ENCODE results near the gene SERGEF.
"Not testable (repeated sequence)": the region's sequence is repeated elsewhere in the genome, so short reads cannot be mapped to it uniquely, and the experiment has no call there.

The SERGEF gene

DNA sequence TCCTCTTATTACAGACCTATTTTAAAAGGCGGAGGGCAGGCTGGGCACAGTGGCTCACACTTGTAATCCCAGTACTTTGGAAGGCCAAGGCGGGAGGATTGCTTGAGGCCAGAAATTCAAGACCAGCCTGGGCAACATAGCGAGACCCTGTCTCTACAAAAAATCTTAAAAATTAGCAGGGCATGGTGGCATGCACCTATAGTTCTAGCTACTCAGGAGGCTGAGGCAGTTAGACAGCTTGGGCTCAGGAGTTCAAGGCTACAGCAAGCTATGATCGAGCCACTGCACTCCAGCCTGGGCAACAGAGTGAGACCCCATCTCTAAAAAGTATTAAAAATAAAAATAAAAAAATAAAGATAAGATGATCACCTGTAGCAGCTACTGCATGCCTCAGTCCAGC, 12.7 kb downstream of the SERGEF start:
- H3K27me3 ChIP-seq (ENCODE audit: control insufficient read depth, insufficient read depth, low read length); DNase-seq (ENCODE audit: low read depth, low spot score); H3K4me1 ChIP-seq (ENCODE audit: control insufficient read depth, insufficient read depth, low read length); H3K36me3 ChIP-seq (ENCODE audit: control insufficient read depth, insufficient read depth, low read length); H3K27ac ChIP-seq (ENCODE audit: low read length); H3K9me3 ChIP-seq (ENCODE audit: control insufficient read depth, insufficient read depth, low read length); H3K4me3 ChIP-seq (ENCODE audit: low read length): not testable (repeated sequence)
- no CpG with 5 or more reads among the region's 4 CpGs for WGBS (ENCODE audit: insufficient coverage, insufficient read length)

DNA sequence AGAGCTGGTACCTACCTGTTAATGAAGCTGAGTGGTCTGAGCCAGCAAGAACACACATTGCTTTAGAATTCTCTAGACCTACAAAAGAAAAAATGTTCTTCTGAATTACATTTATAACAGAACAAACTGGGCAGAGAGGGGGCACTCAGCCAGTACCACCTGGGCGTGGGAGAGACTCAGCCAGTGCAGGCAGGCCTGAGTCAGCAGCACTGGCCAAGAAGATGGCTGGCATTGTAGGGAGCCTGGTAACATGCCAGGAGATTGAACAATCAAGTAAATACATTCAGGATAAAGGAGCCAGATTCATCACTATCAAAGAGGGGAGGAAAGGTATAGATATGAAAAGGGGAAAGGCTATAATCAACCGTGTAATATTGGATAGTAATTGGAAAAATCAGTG, 19.9 kb downstream of the SERGEF start:
- Histone ChIP-seq H3K27me3 (ENCODE audit: control insufficient read depth, insufficient read depth, low read length) (no peaks in the 10 kb centered on the region), H3K9me3 (ENCODE audit: control insufficient read depth, insufficient read depth, low read length) (no peaks in the 10 kb centered on the region), H3K4me3 (ENCODE audit: low read length) (no peak overlapping the region), H3K4me1 (ENCODE audit: control insufficient read depth, insufficient read depth, low read length) (0 out of 2 replicates have a peak, but pooled peaks cover 2% of the 10 kb centered on the region), H3K27ac (ENCODE audit: low read length) (no peak overlapping the region), H3K36me3 (ENCODE audit: control insufficient read depth, insufficient read depth, low read length) (no peaks in the 10 kb centered on the region)
- DNase-seq (ENCODE audit: low read depth, low spot score): no peak
- no CpG with 5 or more reads among the region's 2 CpGs for WGBS (ENCODE audit: insufficient coverage, insufficient read length)

DNA sequence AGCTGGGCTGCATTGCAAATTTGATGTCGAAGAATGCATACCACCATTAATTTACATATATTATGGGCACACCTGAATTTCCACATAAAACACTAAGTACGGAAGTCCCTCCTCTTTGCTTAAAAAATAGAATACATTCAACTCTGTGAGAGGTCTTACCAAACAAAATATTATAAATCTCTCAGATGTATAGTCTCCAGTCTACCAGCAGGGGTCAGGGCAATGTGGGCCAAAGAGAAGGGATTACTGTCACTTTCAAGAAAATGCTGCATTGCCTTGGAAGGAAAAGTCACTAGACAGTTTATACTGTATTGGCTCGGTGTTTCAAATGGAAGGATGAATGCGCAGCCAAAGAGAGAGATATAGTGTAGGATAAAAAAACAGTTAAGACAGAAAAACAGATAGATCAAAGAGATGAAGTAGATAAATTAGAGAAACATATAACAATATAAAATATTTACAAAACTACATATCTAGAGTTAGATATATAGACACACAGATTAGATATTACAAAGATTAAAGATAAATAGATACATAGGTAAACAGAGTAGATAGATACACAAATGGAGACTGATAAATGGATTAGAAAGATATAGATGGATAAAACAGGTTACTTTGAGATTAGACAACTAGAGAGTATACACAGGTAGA, 20.9 kb downstream of the SERGEF start:
- H3K27ac ChIP-seq (ENCODE audit: low read length): no peak overlapping the region
- DNase-seq (ENCODE audit: low read depth, low spot score): no peak
- H3K9me3 ChIP-seq (ENCODE audit: control insufficient read depth, insufficient read depth, low read length): no peaks in the 10 kb centered on the region
- H3K27me3 ChIP-seq (ENCODE audit: control insufficient read depth, insufficient read depth, low read length): no peaks in the 10 kb centered on the region
- WGBS (ENCODE audit: insufficient coverage, insufficient read length): no CpG with 5 or more reads among the region's 4 CpGs
- 0 out of 2 replicates have a peak, but pooled peaks cover 2% of the 10 kb centered on the region for H3K4me1 ChIP-seq (ENCODE audit: control insufficient read depth, insufficient read depth, low read length)
- H3K36me3 ChIP-seq (ENCODE audit: control insufficient read depth, insufficient read depth, low read length): no peaks in the 10 kb centered on the region
- H3K4me3 ChIP-seq (ENCODE audit: low read length): no peak overlapping the region

DNA sequence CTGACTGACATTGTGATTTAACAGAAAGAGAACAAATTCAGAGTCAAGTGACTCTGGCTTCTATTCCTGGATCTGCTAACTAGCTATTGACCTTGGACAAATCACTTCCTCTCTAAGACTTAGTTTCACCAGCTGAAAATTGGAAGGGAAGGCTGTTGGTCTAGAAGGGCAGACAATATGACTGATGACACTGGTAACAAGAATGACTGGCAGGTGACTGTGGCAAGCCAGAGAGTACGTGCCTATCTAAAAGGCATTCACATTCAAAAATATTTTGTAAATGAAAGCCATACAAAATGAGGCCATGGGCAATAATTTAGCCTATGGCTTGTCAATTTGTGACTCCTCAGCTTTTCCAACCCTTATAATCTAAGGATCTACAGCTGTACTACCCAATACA, 23.5 kb downstream of the SERGEF start:
- Histone ChIP-seq H3K27ac (ENCODE audit: low read length) (no peak overlapping the region), H3K36me3 (ENCODE audit: control insufficient read depth, insufficient read depth, low read length) (peaks cover 3% of the 10 kb centered on the region; the same call in 1 of the 2 replicates), H3K4me1 (ENCODE audit: control insufficient read depth, insufficient read depth, low read length) (no peaks in the 10 kb centered on the region), H3K4me3 (ENCODE audit: low read length) (no peak overlapping the region), H3K27me3 (ENCODE audit: control insufficient read depth, insufficient read depth, low read length) (no peaks in the 10 kb centered on the region), H3K9me3 (ENCODE audit: control insufficient read depth, insufficient read depth, low read length) (no peaks in the 10 kb centered on the region)
- WGBS (ENCODE audit: insufficient coverage, insufficient read length): no CpG with 5 or more reads among the region's 1 CpG
- no peak for DNase-seq (ENCODE audit: low read depth, low spot score)

DNA sequence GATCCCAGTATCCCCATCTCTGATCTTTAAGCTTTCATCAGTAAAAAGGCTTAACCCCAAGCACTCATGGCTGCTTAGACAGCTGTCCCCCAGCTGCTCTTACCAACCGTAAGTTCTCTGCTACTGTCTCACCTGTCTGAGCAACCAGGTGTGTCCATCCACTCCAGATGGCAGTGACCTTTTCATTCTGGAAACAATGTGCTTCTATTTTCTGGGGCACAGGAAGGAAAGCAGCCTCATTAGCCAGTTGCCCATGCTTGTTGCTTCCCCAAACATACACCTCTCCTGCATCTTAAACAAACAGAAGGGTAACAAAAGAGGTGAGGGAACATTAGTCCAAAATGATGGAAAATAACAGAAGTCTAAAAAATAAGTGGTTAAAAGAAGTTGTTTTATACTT, 24.4 kb downstream of the SERGEF start:
- no CpG with 5 or more reads among the region's 1 CpG for WGBS (ENCODE audit: insufficient coverage, insufficient read length)
- no peak overlapping the region for H3K27ac ChIP-seq (ENCODE audit: low read length)
- H3K4me3 ChIP-seq (ENCODE audit: low read length): no peak overlapping the region
- no peaks in the 10 kb centered on the region for H3K9me3 ChIP-seq (ENCODE audit: control insufficient read depth, insufficient read depth, low read length)
- peaks cover 3% of the 10 kb centered on the region; the same call in 1 of the 2 replicates for H3K36me3 ChIP-seq (ENCODE audit: control insufficient read depth, insufficient read depth, low read length)
- H3K27me3 ChIP-seq (ENCODE audit: control insufficient read depth, insufficient read depth, low read length): no peaks in the 10 kb centered on the region
- DNase-seq (ENCODE audit: low read depth, low spot score): no peak
- no peaks in the 10 kb centered on the region for H3K4me1 ChIP-seq (ENCODE audit: control insufficient read depth, insufficient read depth, low read length)

DNA sequence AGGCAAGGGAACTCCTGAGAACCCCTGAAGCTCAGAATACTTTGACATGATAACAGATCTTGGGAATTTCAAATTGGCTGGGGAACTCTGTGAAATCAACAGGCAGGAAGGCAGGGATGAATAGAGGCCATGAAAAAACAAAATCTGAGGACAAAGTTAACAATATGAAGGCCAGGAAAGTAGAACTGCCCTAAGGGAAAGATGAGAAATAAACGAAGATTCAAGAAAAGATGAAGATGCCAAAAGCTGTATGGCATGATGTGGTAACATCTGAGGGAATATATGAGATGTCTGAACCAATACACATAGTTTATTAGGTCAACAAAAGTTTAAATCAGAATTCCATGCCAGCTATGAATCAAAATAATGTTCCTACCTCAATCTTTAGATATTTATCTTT, 25.0 kb downstream of the SERGEF start:
- Histone ChIP-seq H3K27ac (ENCODE audit: low read length) (no peak overlapping the region), H3K4me1 (ENCODE audit: control insufficient read depth, insufficient read depth, low read length) (no peaks in the 10 kb centered on the region), H3K27me3 (ENCODE audit: control insufficient read depth, insufficient read depth, low read length) (no peaks in the 10 kb centered on the region), H3K36me3 (ENCODE audit: control insufficient read depth, insufficient read depth, low read length) (peaks cover 3% of the 10 kb centered on the region; the same call in 1 of the 2 replicates), H3K4me3 (ENCODE audit: low read length) (no peak overlapping the region), H3K9me3 (ENCODE audit: control insufficient read depth, insufficient read depth, low read length) (no peaks in the 10 kb centered on the region)
- WGBS (ENCODE audit: insufficient coverage, insufficient read length): no CpG with 5 or more reads among the region's 1 CpG
- no peak for DNase-seq (ENCODE audit: low read depth, low spot score)

DNA sequence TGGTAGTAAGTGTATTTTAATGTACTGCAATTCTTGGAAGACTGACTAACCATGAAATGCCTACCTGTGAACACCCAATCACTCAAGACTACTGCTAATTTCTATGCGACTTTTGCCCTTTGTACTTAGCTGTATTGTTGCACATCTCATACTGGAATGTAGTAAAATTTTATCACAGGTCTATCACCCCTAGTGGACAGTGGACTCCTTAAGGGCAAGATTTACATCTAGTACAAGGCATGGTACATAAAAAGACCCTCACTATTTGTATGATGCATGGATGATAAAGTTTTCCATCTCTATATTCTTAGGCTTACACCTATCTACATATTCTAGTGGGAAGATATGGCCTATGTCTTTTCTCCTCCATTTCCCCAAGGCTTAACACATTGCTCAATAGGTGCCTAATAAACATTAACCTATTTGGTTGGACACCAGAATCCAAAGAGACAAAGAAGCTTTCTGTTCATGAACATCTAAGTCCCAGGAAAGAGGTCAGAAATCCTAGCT, 26.1 kb downstream of the SERGEF start:
- Histone ChIP-seq H3K36me3 (ENCODE audit: control insufficient read depth, insufficient read depth, low read length) (peaks cover 3% of the 10 kb centered on the region; the same call in 1 of the 2 replicates), H3K9me3 (ENCODE audit: control insufficient read depth, insufficient read depth, low read length) (no peaks in the 10 kb centered on the region), H3K27ac (ENCODE audit: low read length) (no peak overlapping the region), H3K27me3 (ENCODE audit: control insufficient read depth, insufficient read depth, low read length) (no peaks in the 10 kb centered on the region), H3K4me3 (ENCODE audit: low read length) (no peak overlapping the region), H3K4me1 (ENCODE audit: control insufficient read depth, insufficient read depth, low read length) (no peaks in the 10 kb centered on the region)
- no CpG with 5 or more reads among the region's 1 CpG for WGBS (ENCODE audit: insufficient coverage, insufficient read length)
- no peak for DNase-seq (ENCODE audit: low read depth, low spot score)

DNA sequence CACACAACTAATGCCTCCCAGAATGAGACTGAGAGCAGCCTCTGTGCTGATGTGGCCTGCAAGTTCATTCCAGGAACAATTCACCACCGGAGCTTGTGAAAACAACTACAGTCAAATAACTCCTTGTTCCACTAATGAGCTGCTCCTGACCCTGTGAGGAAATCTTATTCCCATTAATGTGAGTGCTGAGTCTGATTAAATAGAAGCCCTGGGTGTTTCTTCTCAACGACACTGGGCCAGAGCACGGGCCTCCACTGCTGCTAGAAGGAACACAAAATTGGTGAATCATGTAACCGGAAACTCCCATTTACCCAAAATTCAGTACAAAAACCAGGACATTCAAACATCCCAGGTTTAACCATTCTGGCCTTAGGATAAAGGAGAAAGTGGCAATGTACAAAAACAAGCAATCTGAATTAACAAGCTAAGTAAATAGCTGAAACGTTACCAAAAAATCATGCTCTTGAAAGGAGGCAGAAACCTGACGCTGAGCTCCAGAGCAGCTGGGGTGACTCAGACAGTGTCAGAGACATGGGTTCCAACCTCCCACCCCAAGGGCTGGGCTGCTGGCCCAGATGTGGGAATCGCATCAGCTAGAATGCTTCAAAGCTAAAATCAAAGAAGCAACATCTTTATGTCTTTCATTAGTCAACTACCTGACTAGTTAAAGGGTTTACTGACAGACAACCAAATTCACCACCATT, 26.7 kb downstream of the SERGEF start:
- H3K36me3 ChIP-seq (ENCODE audit: control insufficient read depth, insufficient read depth, low read length): peaks cover 3% of the 10 kb centered on the region; the same call in 1 of the 2 replicates
- no peaks in the 10 kb centered on the region for H3K27me3 ChIP-seq (ENCODE audit: control insufficient read depth, insufficient read depth, low read length)
- DNase-seq (ENCODE audit: low read depth, low spot score): no peak
- H3K4me1 ChIP-seq (ENCODE audit: control insufficient read depth, insufficient read depth, low read length): no peaks in the 10 kb centered on the region
- H3K4me3 ChIP-seq (ENCODE audit: low read length): no peak overlapping the region
- no peak overlapping the region for H3K27ac ChIP-seq (ENCODE audit: low read length)
- no CpG with 5 or more reads among the region's 7 CpGs for WGBS (ENCODE audit: insufficient coverage, insufficient read length)
- H3K9me3 ChIP-seq (ENCODE audit: control insufficient read depth, insufficient read depth, low read length): no peaks in the 10 kb centered on the region

DNA sequence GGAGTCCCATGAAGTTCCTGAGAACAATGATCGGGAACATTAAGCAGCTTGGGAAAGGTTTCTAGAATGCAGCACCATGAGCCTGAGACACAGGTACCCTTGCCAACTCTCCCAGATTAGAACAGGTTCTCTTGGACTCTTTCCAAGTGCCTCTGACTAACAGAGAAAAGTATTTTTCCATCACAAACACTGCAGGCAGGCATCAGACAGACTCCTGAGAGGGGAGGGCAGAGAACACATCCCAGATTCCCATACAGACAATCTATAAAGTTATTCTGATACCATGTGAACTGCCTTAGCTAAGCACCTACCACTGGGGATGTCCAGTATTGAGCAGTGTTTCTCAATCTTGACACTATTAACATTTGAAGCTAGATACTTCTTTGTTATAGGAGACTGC, 27.3 kb downstream of the SERGEF start:
- no CpG with 5 or more reads among the region's 1 CpG for WGBS (ENCODE audit: insufficient coverage, insufficient read length)
- Histone ChIP-seq H3K9me3 (ENCODE audit: control insufficient read depth, insufficient read depth, low read length) (no peaks in the 10 kb centered on the region), H3K27me3 (ENCODE audit: control insufficient read depth, insufficient read depth, low read length) (no peaks in the 10 kb centered on the region), H3K36me3 (ENCODE audit: control insufficient read depth, insufficient read depth, low read length) (peaks cover 3% of the 10 kb centered on the region; the same call in 1 of the 2 replicates), H3K4me1 (ENCODE audit: control insufficient read depth, insufficient read depth, low read length) (no peaks in the 10 kb centered on the region), H3K4me3 (ENCODE audit: low read length) (no peak overlapping the region), H3K27ac (ENCODE audit: low read length) (no peak overlapping the region)
- DNase-seq (ENCODE audit: low read depth, low spot score): no peak

DNA sequence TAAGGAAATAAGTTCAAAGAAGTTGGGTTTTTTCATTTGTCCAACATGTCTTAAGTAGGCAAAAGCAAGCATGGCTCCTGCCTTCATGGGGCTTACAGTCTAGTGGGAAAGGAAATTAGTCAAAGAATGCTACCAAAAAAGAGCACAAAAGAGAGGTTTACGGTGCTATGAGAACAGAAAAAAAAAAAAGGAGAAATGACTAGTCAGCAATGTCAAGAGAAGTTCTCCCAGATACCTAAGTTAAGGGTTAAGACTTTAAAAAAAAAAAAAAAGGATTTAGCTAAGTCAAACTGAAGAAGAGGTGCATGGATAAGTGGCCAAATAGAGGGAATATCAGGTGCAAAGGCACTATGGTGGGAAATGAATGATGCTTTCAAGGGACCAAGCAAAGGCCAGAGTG, 29.3 kb downstream of the SERGEF start:
- H3K36me3 ChIP-seq (ENCODE audit: control insufficient read depth, insufficient read depth, low read length): peaks cover 3% of the 10 kb centered on the region; the same call in 1 of the 2 replicates
- no peaks in the 10 kb centered on the region for H3K4me1 ChIP-seq (ENCODE audit: control insufficient read depth, insufficient read depth, low read length)
- H3K4me3 ChIP-seq (ENCODE audit: low read length): no peak overlapping the region
- no peak for DNase-seq (ENCODE audit: low read depth, low spot score)
- H3K27ac ChIP-seq (ENCODE audit: low read length): no peak overlapping the region
- no peaks in the 10 kb centered on the region for H3K27me3 ChIP-seq (ENCODE audit: control insufficient read depth, insufficient read depth, low read length)
- WGBS (ENCODE audit: insufficient coverage, insufficient read length): no CpG with 5 or more reads among the region's 1 CpG
- no peaks in the 10 kb centered on the region for H3K9me3 ChIP-seq (ENCODE audit: control insufficient read depth, insufficient read depth, low read length)
